HG03521 (cell line): Measurements from ENCODE around the gene GSTT4.
"Not testable (repeated sequence)": the region's sequence is repeated elsewhere in the genome, so short reads cannot be mapped to it uniquely, and the experiment has no call there.

Experiments used
- ATAC-seq: cut with Tn5 transposase; IDR thresholded peaks from one replicate; pipeline ENCODE4 v1.9.1; 2021; ENCODE audit warnings: mild to moderate bottlenecking, moderate library complexity; ENCODE audit not compliant: unreplicated experiment

Gene GSTT4

DNA sequence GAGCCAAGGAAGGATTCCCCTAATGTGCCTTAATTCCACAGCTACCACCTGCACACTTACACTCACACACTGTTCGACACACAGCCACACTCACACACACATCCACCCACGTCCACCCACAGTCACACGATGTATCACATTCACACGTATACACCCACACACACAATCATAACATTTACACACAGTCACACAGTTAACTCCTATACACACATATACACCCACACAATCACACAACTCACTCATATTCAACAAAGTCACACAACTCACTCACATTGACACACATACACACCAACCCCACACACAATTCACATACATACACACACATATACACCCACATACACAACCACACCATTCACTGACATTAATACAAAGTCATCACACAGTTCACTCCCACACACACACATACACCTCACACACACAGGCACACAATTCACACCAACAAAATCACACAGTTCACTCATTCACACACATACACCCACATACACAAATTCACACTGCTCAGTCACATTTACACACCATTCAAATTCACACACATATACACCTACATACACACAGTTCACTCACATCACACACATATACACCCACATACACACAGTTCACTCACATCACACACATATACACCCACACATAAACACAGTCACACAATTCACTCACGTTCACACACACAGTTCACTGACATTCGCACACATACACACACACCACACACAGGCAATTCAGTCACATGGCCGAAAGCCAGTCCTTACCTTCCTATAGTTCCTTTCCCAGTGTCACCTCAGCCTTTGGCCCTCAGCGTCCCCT is 50.9 kb downstream of the GSTT4 start:
- not testable (repeated sequence) for ATAC-seq

DNA sequence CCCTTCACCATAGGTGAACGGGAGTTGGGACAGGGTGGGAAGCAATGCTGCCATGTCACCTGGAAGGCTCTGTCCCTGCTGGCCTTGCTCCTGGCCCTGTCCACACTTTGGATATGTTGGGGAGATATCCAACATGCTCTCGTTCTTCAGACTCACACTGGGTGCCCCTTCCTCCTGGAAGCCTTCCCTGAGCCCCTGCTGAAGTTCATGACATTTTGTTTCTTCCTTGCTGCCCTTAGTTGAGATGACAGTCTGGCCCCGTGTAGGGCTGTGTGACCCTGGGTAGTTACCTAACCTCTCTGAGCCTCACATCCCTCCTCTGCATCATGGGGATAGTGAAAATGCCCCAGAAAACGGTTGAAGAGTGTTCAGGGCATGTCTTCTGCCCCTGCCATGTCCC is 51.8 kb downstream of the GSTT4 start:
- not testable (repeated sequence) for ATAC-seq

DNA sequence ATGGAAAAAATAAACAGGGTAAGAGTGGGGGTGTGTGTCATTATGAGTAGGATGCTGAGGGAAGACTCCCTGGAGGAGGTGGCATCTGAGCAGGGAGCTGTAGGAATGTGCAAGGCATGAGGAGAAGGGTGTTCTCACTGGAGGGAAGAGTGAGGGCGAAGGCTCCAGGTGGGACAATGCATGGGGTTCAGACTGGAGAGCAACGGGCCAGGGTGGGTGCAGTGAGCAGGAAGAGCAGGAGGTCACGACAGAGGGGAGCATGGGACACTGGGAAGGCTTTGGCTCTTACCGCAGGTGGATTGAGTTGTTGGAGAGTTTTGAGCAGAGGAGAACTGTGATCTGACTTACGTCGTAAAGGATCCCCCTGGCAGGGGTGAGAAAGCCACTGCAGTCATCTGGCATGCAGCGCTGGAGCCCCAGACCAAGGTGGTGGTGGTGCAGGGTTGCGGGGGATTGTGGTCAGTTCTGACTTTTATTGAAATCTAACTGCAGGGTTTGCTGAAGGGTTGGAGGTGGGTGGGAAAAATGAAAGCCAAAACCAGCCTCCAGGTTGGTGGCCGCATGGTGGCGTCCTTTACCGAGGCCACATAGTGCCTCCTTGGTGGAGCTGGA is 52.4 kb downstream of the GSTT4 start:
- not testable (repeated sequence) for ATAC-seq

DNA sequence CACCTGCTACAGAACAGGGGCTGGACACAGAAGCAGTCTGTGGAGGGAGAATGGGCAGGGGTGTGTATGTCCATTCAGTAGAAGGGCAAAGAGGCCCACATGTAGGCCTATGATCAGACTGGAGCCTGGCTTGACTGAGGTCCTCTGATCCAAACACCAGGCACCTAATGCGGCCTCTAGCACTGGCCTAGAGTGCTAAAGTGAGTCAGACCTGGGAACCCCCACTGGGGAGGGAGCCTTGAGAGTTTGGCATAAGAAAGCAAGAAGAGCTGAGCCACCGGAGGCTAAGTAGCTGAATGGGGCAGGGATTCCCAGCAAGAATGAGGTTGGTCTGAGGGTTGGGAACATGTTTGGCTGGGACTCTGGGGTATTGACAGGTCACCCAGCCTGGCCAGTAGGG is 53.9 kb downstream of the GSTT4 start:
- ATAC-seq, result not testable (repeated sequence)

DNA sequence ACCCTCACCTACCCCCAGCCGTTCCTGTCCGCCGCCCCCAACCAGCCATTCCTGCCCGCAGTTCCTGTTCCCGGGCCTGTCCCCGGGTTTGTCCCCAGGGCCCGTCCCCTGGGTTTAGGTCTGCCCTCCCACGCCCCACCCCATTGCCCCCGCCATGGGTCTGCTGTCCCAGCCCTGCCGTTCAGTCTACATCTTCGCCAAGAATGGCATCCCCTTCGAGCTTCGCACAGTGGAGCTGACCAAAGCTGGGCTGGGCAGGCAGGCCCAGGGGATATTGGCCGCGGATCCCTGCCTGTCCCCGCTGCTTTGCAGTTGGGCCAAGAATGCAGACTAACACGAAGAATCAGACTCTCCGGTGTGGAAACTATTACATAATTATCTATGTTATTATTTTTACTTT is 55.5 kb downstream of the GSTT4 start:
- ATAC-seq, result not testable (repeated sequence)
